ENCODE data around the gene SNRK. TPM values are rescaled to one million over a fixed set of nuclear protein-coding genes. Genes with fewer than 3 reads are reported as not detected.

SNRK gene
- total RNA-seq, 4 donors from 2014 or later: 42.9 to 64.0 (median 49.1) TPM

DNA sequence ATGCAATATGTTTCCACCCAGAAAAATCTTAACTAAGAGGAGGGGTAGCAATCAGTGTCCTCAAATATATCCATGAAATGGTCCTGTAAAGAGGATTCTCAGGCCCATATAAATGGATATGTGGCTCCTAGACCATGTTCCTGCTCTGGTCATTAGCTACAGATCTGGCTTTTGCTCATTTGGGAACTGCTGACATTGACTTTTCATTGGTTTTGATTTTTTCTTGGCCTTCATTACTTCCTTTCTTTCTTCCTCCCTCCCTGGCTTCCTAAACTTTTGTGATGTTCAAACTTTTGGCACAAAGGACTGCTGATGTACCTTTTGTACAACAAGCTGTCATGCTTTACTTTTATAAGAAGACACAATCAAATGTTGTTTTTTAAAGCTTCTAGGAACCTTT is 41.6 kb upstream of the SNRK start:
- Histone ChIP-seq H3K4me1 (peaks cover 0 to 20% (median 5%) of the 10 kb centered on the region in 3 donors), H3K27me3 (no peaks in the 10 kb centered on the region), H3K9me3 (peaks cover 0 to 7% (median 0%) of the 10 kb centered on the region in 3 donors), H3K4me3 (no peak overlapping the region), H3K27ac (no peak overlapping the region), H3K36me3 (no peaks in the 10 kb centered on the region)
- ATAC-seq: no peak
- TF ChIP-seq EP300 (IDR thresholded peaks at IDR 0.05): no peak
- TF ChIP-seq CTCF (IDR thresholded peaks at IDR 0.05): no peak

- no peaks in the 10 kb centered on the region for H3K36me3 ChIP-seq
- H3K4me3 ChIP-seq: no peak overlapping the region
- no peak overlapping the region for H3K27ac ChIP-seq
- TF ChIP-seq EP300 (IDR thresholded peaks at IDR 0.05) (no peak), CTCF (IDR thresholded peaks at IDR 0.05) (no peak), POLR2AphosphoS5 (IDR thresholded peaks at IDR 0.05) (no peak)
- no peaks in the 10 kb centered on the region for H3K27me3 ChIP-seq
- 37 to 60% methylated on average over 2 of the region's 2 CpGs for WGBS, 2 donors (ENCODE audit: low coverage in 1 of 2)
- peaks cover 0 to 20% (median 5%) of the 10 kb centered on the region in 3 donors for H3K4me1 ChIP-seq
- ATAC-seq: no peak
- peaks cover 0 to 7% (median 0%) of the 10 kb centered on the region in 3 donors for H3K9me3 ChIP-seq
These were observed 39.4 kb upstream of the SNRK start for GRCh38 chr3:43246976-43247375.

GRCh38 chr3:43247561-43248184 is 38.7 kb upstream of the SNRK start:
- Histone ChIP-seq H3K27me3 (no peaks in the 10 kb centered on the region), H3K4me3 (no peak overlapping the region), H3K4me1 (peaks cover 0 to 20% (median 5%) of the 10 kb centered on the region in 3 donors), H3K9me3 (peaks cover 0 to 2% (median 0%) of the 10 kb centered on the region in 3 donors), H3K27ac (no peak overlapping the region), H3K36me3 (no peaks in the 10 kb centered on the region)
- WGBS, 2 donors (ENCODE audit: low coverage in 1 of 2): 24 to 41% methylated on average over 2 to 3 of the region's 3 CpGs
- TF ChIP-seq EP300 (IDR thresholded peaks at IDR 0.05): no peak
- no peak for TF ChIP-seq CTCF (IDR thresholded peaks at IDR 0.05)
- TF ChIP-seq POLR2AphosphoS5 (IDR thresholded peaks at IDR 0.05): no peak
- no peak for ATAC-seq

DNA sequence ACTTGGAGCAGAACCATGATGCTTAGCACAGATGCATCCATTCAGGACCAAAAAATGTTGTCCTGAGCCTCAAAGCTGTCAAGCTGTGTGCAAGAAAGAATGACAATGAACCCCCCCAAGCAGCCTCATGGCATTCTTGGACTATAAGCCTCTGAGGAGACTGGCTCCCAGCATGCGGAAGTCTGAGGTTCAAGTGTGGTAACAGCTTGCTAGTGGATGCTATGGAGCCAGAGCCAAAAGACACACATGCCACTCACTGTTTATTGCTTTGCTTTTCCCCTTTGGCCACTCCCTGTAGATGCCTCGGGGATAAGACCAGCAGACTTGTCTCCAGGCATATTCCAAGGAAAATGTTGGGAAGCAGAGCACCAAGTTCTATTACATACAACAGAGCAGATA is 38.2 kb upstream of the SNRK start:
- Histone ChIP-seq H3K27ac (no peak overlapping the region), H3K4me1 (peaks cover 0 to 20% (median 8%) of the 10 kb centered on the region in 3 donors), H3K36me3 (no peaks in the 10 kb centered on the region), H3K9me3 (no peaks in the 10 kb centered on the region), H3K27me3 (no peaks in the 10 kb centered on the region), H3K4me3 (no peak overlapping the region)
- no peak for ATAC-seq
- WGBS, 2 donors (ENCODE audit: low coverage in 1 of 2): 53 to 80% methylated on average over 1 to 2 of the region's 2 CpGs
- TF ChIP-seq EP300 (IDR thresholded peaks at IDR 0.05) (no peak), POLR2AphosphoS5 (IDR thresholded peaks at IDR 0.05) (no peak), CTCF (IDR thresholded peaks at IDR 0.05) (no peak), POLR2A (IDR thresholded peaks at IDR 0.05) (no peak)

DNA sequence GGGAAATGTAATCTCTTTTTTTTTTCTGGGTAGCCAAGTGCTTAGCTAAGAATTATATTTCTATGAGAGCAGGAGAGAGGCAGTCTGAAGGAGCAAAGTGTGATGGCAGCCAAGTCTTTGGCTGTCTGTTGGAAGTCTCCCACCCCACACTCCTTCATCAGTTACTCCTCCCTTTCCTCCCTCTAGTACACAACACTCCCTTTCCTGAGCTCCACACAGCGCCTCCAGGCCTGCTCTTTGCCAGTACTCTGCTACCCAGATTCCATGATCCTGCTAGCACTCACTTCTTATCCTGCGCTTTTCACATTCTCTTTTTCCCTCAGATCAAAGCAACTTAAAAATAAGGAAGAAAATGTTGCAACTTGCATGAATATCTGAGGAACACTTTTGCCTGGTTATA is 37.4 kb upstream of the SNRK start:
- H3K9me3 ChIP-seq: no peaks in the 10 kb centered on the region
- H3K36me3 ChIP-seq: no peaks in the 10 kb centered on the region
- no peak overlapping the region for H3K4me3 ChIP-seq
- ATAC-seq: no peak
- peaks cover 0 to 27% (median 11%) of the 10 kb centered on the region in 3 donors for H3K4me1 ChIP-seq
- no peaks in the 10 kb centered on the region for H3K27me3 ChIP-seq
- no peak overlapping the region for H3K27ac ChIP-seq
- TF ChIP-seq POLR2AphosphoS5 (IDR thresholded peaks at IDR 0.05): no peak
- TF ChIP-seq EP300 (IDR thresholded peaks at IDR 0.05): no peak
- no peak for TF ChIP-seq POLR2A (IDR thresholded peaks at IDR 0.05)
- WGBS, 2 donors (ENCODE audit: low coverage in 1 of 2): 63 to 100% methylated on average over 2 of the region's 2 CpGs

Measured in gastroesophageal sphincter (tissue), 4 donors.